SU-DHL-6 (cell line): ENCODE results near the gene DPY19L1.
"Not testable (repeated sequence)": the region's sequence is repeated elsewhere in the genome, so short reads cannot be mapped to it uniquely, and the experiment has no call there.

Source experiments
- H2AFZ ChIP-seq: fragments of 200-600 bp; sonication (generic); 2 replicates; pipeline ENCODE4 v1.6.1; 2014; ENCODE audit warnings: low read depth, mild to moderate bottlenecking, moderate library complexity, mixed read lengths, antibody characterized with exemption, low read length; ENCODE audit not compliant: severe bottlenecking
- H3F3A ChIP-seq: fragments of 200-600 bp; shearing (Covaris generic); 2 replicates; pipeline ENCODE4 v1.6.0; 2016; ENCODE audit warnings: antibody characterized with exemption, mild to moderate bottlenecking; ENCODE audit not compliant: insufficient read depth
- H3K27ac ChIP-seq: fragments of 200-600 bp; sonication (generic); 2 replicates; pipeline ENCODE4 v1.5.1; 2016; ENCODE audit warnings: low read depth, mild to moderate bottlenecking, low read length, moderate library complexity, mixed read lengths
- H3K27me3 ChIP-seq: fragments of 200-600 bp; sonication (generic), shearing (Covaris generic); 2 replicates; pipeline ENCODE4 v1.6.0; 2014; ENCODE audit warnings: mild to moderate bottlenecking, low read length
- H3K36me3 ChIP-seq: fragments of 200-600 bp; sonication (generic); 2 replicates; pipeline ENCODE4 v1.6.1; 2014; ENCODE audit warnings: mild to moderate bottlenecking, low read length, mixed read lengths
- H3K4me2 ChIP-seq: fragments of 300-600, 200-600 bp; shearing (Covaris generic), sonication (generic); 2 replicates; pipeline ENCODE4 v1.6.0; 2014; ENCODE audit warnings: low read length, low read depth, mild to moderate bottlenecking; ENCODE audit not compliant: poor library complexity, severe bottlenecking
- H3K4me3 ChIP-seq: fragments of 200-600 bp; sonication (generic); 2 replicates; pipeline ENCODE4 v1.5.1; 2014; ENCODE audit warnings: antibody characterized with exemption, low read length, mild to moderate bottlenecking, mixed read lengths; ENCODE audit not compliant: insufficient read depth, poor library complexity, severe bottlenecking
- H3K79me2 ChIP-seq: fragments of 200-600 bp; sonication (generic); 2 replicates; pipeline ENCODE4 v1.6.1; 2014; ENCODE audit warnings: mild to moderate bottlenecking, low read length, moderate library complexity; ENCODE audit not compliant: insufficient read depth
- H3K9ac ChIP-seq: fragments of 200-600 bp; sonication (generic); 2 replicates; pipeline ENCODE4 v1.7.0; 2014; ENCODE audit warnings: mild to moderate bottlenecking, low read length
- H3K9me2 ChIP-seq: fragments of 200-600 bp; sonication (generic); replicated peaks from 2 replicates; pipeline ENCODE4 v1.6.1; 2014; ENCODE audit warnings: low read length; ENCODE audit not compliant: insufficient read depth
- H3K9me3 ChIP-seq: fragments of 200-600 bp; sonication (generic); 2 replicates; pipeline ENCODE4 v1.6.1; 2014; ENCODE audit warnings: low read length, mixed read lengths; ENCODE audit not compliant: insufficient read depth
- H4K20me1 ChIP-seq: fragments of 200-600 bp; sonication (generic); 2 replicates; pipeline ENCODE4 v1.6.1; 2014; ENCODE audit warnings: low read depth, mild to moderate bottlenecking, antibody characterized with exemption, low read length, moderate library complexity, mixed read lengths
- CTCF ChIP-seq: fragments of 200-600 bp; sonication (generic); IDR thresholded peaks from one replicate; pipeline ENCODE4 v1.5.1; 2017; ENCODE audit warnings: antibody characterized with exemption, mild to moderate bottlenecking, low read length, moderate library complexity; ENCODE audit not compliant: insufficient read depth, poor library complexity, severe bottlenecking
- EZH2phosphoT487 ChIP-seq: fragments of 200-600 bp; sonication (generic), shearing (Covaris generic); conservative IDR thresholded peaks from 2 replicates; pipeline ENCODE4 v1.6.1; 2018; ENCODE audit warnings: mild to moderate bottlenecking, antibody characterized with exemption, low read length, moderate library complexity, mixed read lengths

DPY19L1 gene

GRCh38 chr7:34946486-34946885 lies 90.8 kb downstream of the DPY19L1 start:
- no peak overlapping the region for H3K4me3 ChIP-seq
- H3K36me3 ChIP-seq: no peaks in the 10 kb centered on the region
- no peaks in the 10 kb centered on the region for H3K9me3 ChIP-seq
- TF ChIP-seq EZH2phosphoT487 (no peak), CTCF (no peak)
- H3K4me2 ChIP-seq: no peak overlapping the region
- no peaks in the 10 kb centered on the region for H3K27me3 ChIP-seq
- no peak overlapping the region for H3K27ac ChIP-seq
- H3F3A ChIP-seq: no peaks in the 10 kb centered on the region
- H3K9ac ChIP-seq: no peak overlapping the region
- H3K9me2 ChIP-seq: no peaks in the 10 kb centered on the region
- no peak overlapping the region for H2AFZ ChIP-seq
- no peaks in the 10 kb centered on the region for H3K79me2 ChIP-seq
- H4K20me1 ChIP-seq: no peaks in the 10 kb centered on the region

- not testable (repeated sequence) for H2AFZ ChIP-seq, H3K4me2 ChIP-seq, H3K79me2 ChIP-seq, H3K27me3 ChIP-seq, H3K36me3 ChIP-seq, H3K9ac ChIP-seq, H4K20me1 ChIP-seq, H3K9me2 ChIP-seq, H3K27ac ChIP-seq, H3F3A ChIP-seq, H3K4me3 ChIP-seq, H3K9me3 ChIP-seq
Measured at GRCh38 chr7:34945894-34946477, 91.3 kb downstream of the DPY19L1 start.

GRCh38 chr7:34939175-34939574 lies 98.1 kb downstream of the DPY19L1 start:
- no peak overlapping the region for H3K27ac ChIP-seq
- H3K27me3 ChIP-seq: no peaks in the 10 kb centered on the region
- H3K9me2 ChIP-seq: no peaks in the 10 kb centered on the region
- H4K20me1 ChIP-seq: no peaks in the 10 kb centered on the region
- no peak overlapping the region for H2AFZ ChIP-seq
- H3F3A ChIP-seq: no peaks in the 10 kb centered on the region
- H3K9ac ChIP-seq: no peak overlapping the region
- no peaks in the 10 kb centered on the region for H3K9me3 ChIP-seq
- H3K36me3 ChIP-seq: no peaks in the 10 kb centered on the region
- H3K4me3 ChIP-seq: no peak overlapping the region
- no peaks in the 10 kb centered on the region for H3K79me2 ChIP-seq
- no peak for TF ChIP-seq CTCF
- no peak for TF ChIP-seq EZH2phosphoT487
- no peak overlapping the region for H3K4me2 ChIP-seq

- H3K27me3 ChIP-seq, H3K9ac ChIP-seq, H2AFZ ChIP-seq, H3F3A ChIP-seq, H4K20me1 ChIP-seq, H3K9me2 ChIP-seq, H3K4me2 ChIP-seq, H3K36me3 ChIP-seq, H3K9me3 ChIP-seq, H3K4me3 ChIP-seq, H3K27ac ChIP-seq, H3K79me2 ChIP-seq: not testable (repeated sequence)
Measured at GRCh38 chr7:34935735-34936165, 101.5 kb downstream of the DPY19L1 start.
